Gastroesophageal sphincter (tissue), 4 donors: ENCODE data around the gene ABL1. TPM values are rescaled to one million over a fixed set of nuclear protein-coding genes. Genes with fewer than 3 reads are reported as not detected.
A peak's percentile ranks its signal among the peaks of the same experiment; 100 is the strongest.

ENCODE experiments used
- ATAC-seq: fragments of 150-250 bp; one replicate; pipeline ENCODE4 v1.9.1; 2016; ENCODE audit warnings: mild to moderate bottlenecking, moderate library complexity
- H3K27ac ChIP-seq, 4 donors: fragments of 200-600 bp; sonication (generic) in 3 of 4; 1 replicate in 3 of 4; 2 replicates in 1 of 4; pipeline ENCODE4 v1.5.1; 2016 to 2019
- H3K27me3 ChIP-seq: fragments of 200-600 bp; sonication (generic); one replicate; pipeline ENCODE4 v1.5.1; 2019
- H3K36me3 ChIP-seq, 2 donors: fragments of 200-600 bp; sonication (generic); one replicate each; pipeline ENCODE4 v1.5.1; 2019; ENCODE audit warnings: control low read depth in 1 of 2
- H3K4me1 ChIP-seq, 3 donors: fragments of 200-600 bp; sonication (generic); 1 replicate in 2 of 3; 2 replicates in 1 of 3; pipeline ENCODE4 v1.5.1; 2016 to 2019; ENCODE audit warnings: control low read depth in 2 of 3
- H3K4me3 ChIP-seq, 2 donors: fragments of 200-600 bp; sonication (generic); one replicate each; pipeline ENCODE4 v1.5.1; 2019; ENCODE audit warnings: mild to moderate bottlenecking in 1 of 2, moderate library complexity in 1 of 2
- H3K9me3 ChIP-seq, 3 donors: fragments of 200-600 bp; sonication (generic); one replicate each; pipeline ENCODE4 v1.5.1; 2017 to 2019; ENCODE audit warnings: control low read depth in 2 of 3
- CTCF ChIP-seq, 4 experiments: fragments of 200-600 bp in 2 of 4; fragments of 450-650 bp in 2 of 4; sonication (generic) in 1 of 4; IDR thresholded peaks; one replicate each; pipeline ENCODE4 v1.5.1; 2017 to 2019; ENCODE audit warnings: antibody characterized with exemption in 4 of 4, mild to moderate bottlenecking in 2 of 4, moderate library complexity in 2 of 4
- EP300 ChIP-seq: sonication (generic); formaldehyde crosslinking; IDR thresholded peaks from one replicate; pipeline ENCODE4 v1.6.1; 2017; ENCODE audit warnings: antibody characterized with exemption, mild to moderate bottlenecking
- POLR2A ChIP-seq, 2 donors: fragments of 450-650 bp; IDR thresholded peaks; one replicate each; pipeline ENCODE4 v1.6.1; 2017; ENCODE audit warnings: antibody characterized with exemption in 2 of 2, mild to moderate bottlenecking in 2 of 2, moderate library complexity in 1 of 2
- POLR2AphosphoS5 ChIP-seq: sonication (generic); formaldehyde crosslinking; IDR thresholded peaks from one replicate; pipeline ENCODE4 v1.6.1; 2017; ENCODE audit warnings: antibody characterized with exemption
- WGBS, 2 donors: methylation state at CpG; one replicate each; pipeline ENCODE4 v1.1.5; 2018; ENCODE audit warnings: low coverage in 1 of 2; 5-methylcytosine and 5-hydroxymethylcytosine counted together
- total RNA-seq, 4 donors: library from RNA; depleted of rRNA; stranded (reverse); fragments of >200 nt; gene quantifications; one replicate each; pipeline ENCODE4 v1.1.0, GENCODE V29; 2016

Gene ABL1
- total RNA-seq, 4 donors from 2014 or later = 81.4 to 147 (median 125) TPM

DNA sequence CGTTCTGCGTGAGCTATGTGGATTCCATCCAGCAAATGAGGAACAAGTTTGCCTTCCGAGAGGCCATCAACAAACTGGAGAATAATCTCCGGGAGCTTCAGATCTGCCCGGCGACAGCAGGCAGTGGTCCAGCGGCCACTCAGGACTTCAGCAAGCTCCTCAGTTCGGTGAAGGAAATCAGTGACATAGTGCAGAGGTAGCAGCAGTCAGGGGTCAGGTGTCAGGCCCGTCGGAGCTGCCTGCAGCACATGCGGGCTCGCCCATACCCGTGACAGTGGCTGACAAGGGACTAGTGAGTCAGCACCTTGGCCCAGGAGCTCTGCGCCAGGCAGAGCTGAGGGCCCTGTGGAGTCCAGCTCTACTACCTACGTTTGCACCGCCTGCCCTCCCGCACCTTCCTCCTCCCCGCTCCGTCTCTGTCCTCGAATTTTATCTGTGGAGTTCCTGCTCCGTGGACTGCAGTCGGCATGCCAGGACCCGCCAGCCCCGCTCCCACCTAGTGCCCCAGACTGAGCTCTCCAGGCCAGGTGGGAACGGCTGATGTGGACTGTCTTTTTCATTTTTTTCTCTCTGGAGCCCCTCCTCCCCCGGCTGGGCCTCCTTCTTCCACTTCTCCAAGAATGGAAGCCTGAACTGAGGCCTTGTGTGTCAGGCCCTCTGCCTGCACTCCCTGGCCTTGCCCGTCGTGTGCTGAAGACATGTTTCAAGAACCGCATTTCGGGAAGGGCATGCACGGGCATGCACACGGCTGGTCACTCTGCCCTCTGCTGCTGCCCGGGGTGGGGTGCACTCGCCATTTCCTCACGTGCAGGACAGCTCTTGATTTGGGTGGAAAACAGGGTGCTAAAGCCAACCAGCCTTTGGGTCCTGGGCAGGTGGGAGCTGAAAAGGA is 50.7 kb downstream of the ABL1 start:
- TF ChIP-seq POLR2A (IDR thresholded peaks at IDR 0.05) (no peak), POLR2AphosphoS5 (no peak), EP300 (no peak), CTCF (IDR thresholded peaks at IDR 0.05) (no peak)
- Histone ChIP-seq H3K27ac (peak overlapping the region in 2 of 4 donors; percentile 30 to 56), H3K4me1 (peaks cover 0 to 41% (median 5%) of the 10 kb centered on the region in 3 donors), H3K36me3 (peaks cover 0 to 100% of the 10 kb centered on the region in 2 donors), H3K27me3 (no peaks in the 10 kb centered on the region), H3K9me3 (no peaks in the 10 kb centered on the region), H3K4me3 (no peak overlapping the region)
- no peak for ATAC-seq
- WGBS, 2 donors = 75% methylated on average over 13 of the region's 35 CpGs; no CpG with 5 or more reads in 1 of the 2 donors

- peak overlapping the region in 2 of 4 donors; percentile 19 to 56 for H3K27ac ChIP-seq
- no peak for ATAC-seq
Measured at GRCh38 chr9:130886981-130887380, 51.9 kb downstream of the ABL1 start.

DNA sequence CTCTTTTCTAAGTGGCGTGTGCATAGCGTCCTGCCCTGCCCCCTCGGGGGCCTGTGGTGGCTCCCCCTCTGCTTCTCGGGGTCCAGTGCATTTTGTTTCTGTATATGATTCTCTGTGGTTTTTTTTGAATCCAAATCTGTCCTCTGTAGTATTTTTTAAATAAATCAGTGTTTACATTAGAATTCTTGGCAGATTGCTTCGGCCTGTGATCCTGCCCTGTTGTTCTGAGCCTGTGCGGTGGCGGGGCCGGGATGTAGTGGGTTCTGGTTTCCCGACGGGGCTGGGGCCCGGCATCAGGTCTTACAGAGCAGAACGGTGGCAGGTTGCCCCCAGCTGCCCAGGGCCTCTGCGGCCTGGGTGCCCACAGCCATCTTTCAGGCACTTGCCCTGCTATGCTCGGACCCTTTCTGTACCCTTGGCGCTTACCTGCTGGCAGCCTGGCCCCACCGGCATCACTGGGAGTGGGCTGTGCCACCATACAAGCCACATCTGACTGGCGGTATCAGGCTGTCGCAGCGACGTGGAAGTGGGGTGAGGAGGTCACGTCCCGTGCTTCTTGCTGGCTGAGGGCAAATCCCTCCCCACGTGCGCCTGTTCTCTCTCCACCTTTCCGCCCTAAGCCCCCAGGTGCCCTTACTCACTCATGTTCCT is 52.6 kb downstream of the ABL1 start:
- TF ChIP-seq POLR2AphosphoS5 = no peak
- no peak for TF ChIP-seq POLR2A (IDR thresholded peaks at IDR 0.05)
- TF ChIP-seq EP300 = no peak
- no peak for TF ChIP-seq CTCF (IDR thresholded peaks at IDR 0.05)
- Histone ChIP-seq H3K9me3 (no peaks in the 10 kb centered on the region), H3K27me3 (no peaks in the 10 kb centered on the region), H3K27ac (peak overlapping the region in 2 of 4 donors; percentile 44 to 56), H3K36me3 (peaks cover 0 to 99% of the 10 kb centered on the region in 2 donors), H3K4me3 (no peak overlapping the region), H3K4me1 (peaks cover 0 to 46% (median 5%) of the 10 kb centered on the region in 3 donors)
- WGBS, 2 donors = 42 to 45% methylated on average over 10 of the region's 25 CpGs
- no peak for ATAC-seq

More at GRCh38 chr9:130886981-130887380, 51.9 kb downstream of the ABL1 start:
- Histone ChIP-seq H3K36me3 (peaks cover 0 to 99% of the 10 kb centered on the region in 2 donors), H3K4me3 (no peak overlapping the region), H3K27me3 (no peaks in the 10 kb centered on the region), H3K4me1 (peaks cover 0 to 41% (median 5%) of the 10 kb centered on the region in 3 donors), H3K9me3 (no peaks in the 10 kb centered on the region)
- no peak for TF ChIP-seq CTCF (IDR thresholded peaks at IDR 0.05)
- TF ChIP-seq EP300 = no peak
- no peak for TF ChIP-seq POLR2A (IDR thresholded peaks at IDR 0.05)
- no peak for TF ChIP-seq POLR2AphosphoS5
- 73 to 79% methylated on average over 17 to 20 of the region's 23 CpGs for WGBS, 2 donors

- Histone ChIP-seq H3K36me3 (peaks cover 0 to 99% of the 10 kb centered on the region in 2 donors), H3K27ac (peak overlapping the region in 2 of 4 donors; percentile 44 to 56), H3K27me3 (no peaks in the 10 kb centered on the region), H3K4me3 (no peak overlapping the region), H3K4me1 (peaks cover 0 to 53% (median 5%) of the 10 kb centered on the region in 3 donors), H3K9me3 (no peaks in the 10 kb centered on the region)
- 100% methylated on average over 1 of the region's 22 CpGs; no CpG with 5 or more reads in 1 of the 2 donors for WGBS, 2 donors
- TF ChIP-seq POLR2A (IDR thresholded peaks at IDR 0.05) (no peak), POLR2AphosphoS5 (no peak), CTCF (IDR thresholded peaks at IDR 0.05) (no peak), EP300 (no peak)
- ATAC-seq = no peak
Measured at GRCh38 chr9:130888146-130888885, 53.3 kb downstream of the ABL1 start.
